Liver (tissue), 9 donors: Measurements from ENCODE around the gene LRP1-AS. TPM values are rescaled to one million over a fixed set of nuclear protein-coding genes. Genes with fewer than 3 reads are reported as not detected.

Source experiments
- DNase-seq: peaks from one replicate; pipeline ENCODE4 v3.0.0-alpha.2; 2017; ENCODE audit warnings: low spot score
- H3K27ac ChIP-seq, 2 donors: one replicate each; pipeline ENCODE4 v1.7.0; 2013; ENCODE audit warnings: inconsistent platforms in 2 of 2, low read length in 2 of 2, control low read depth in 1 of 2, low read depth in 1 of 2, mild to moderate bottlenecking in 1 of 2
- H3K27me3 ChIP-seq, 4 donors: one replicate each; pipeline versions ENCODE4 v1.6.1 to v1.7.0; 2013; ENCODE audit warnings: low read length in 3 of 4, inconsistent platforms in 1 of 4, mild to moderate bottlenecking in 1 of 4, moderate library complexity in 1 of 4; ENCODE audit not compliant: control insufficient read depth in 4 of 4, insufficient read depth in 4 of 4
- H3K36me3 ChIP-seq, 4 donors: one replicate each; pipeline versions ENCODE4 v1.6.1 to v1.7.0; 2013; ENCODE audit warnings: low read length in 3 of 4, mild to moderate bottlenecking in 3 of 4, low read depth in 1 of 4, moderate library complexity in 1 of 4; ENCODE audit not compliant: control insufficient read depth in 4 of 4, insufficient read depth in 3 of 4
- H3K4me1 ChIP-seq, 4 donors: one replicate each; pipeline versions ENCODE4 v1.6.1 to v1.7.0; 2013; ENCODE audit warnings: low read length in 3 of 4, mild to moderate bottlenecking in 3 of 4, moderate library complexity in 1 of 4; ENCODE audit not compliant: control insufficient read depth in 4 of 4, insufficient read depth in 4 of 4
- H3K4me3 ChIP-seq, 3 donors: one replicate each; pipeline versions ENCODE4 v1.6.1 to v1.7.0; 2013; ENCODE audit warnings: low read length in 3 of 3, control low read depth in 1 of 3, low read depth in 1 of 3, mild to moderate bottlenecking in 1 of 3
- H3K9ac ChIP-seq, 2 donors: one replicate each; pipeline ENCODE4 v1.7.0; 2013; ENCODE audit warnings: low read length in 2 of 2, mild to moderate bottlenecking in 2 of 2, moderate library complexity in 2 of 2, control low read depth in 1 of 2, low read depth in 1 of 2
- H3K9me3 ChIP-seq, 4 donors: one replicate each; pipeline versions ENCODE4 v1.6.1 to v1.7.0; 2013; ENCODE audit warnings: low read length in 3 of 4; ENCODE audit not compliant: control insufficient read depth in 4 of 4
- CTCF ChIP-seq: fragments of 150-350 bp; IDR thresholded peaks from 2 replicates; pipeline ENCODE4 v1.5.1; 2017; ENCODE audit warnings: improper control_type of control experiment, low read depth, low read length; ENCODE audit not compliant: missing input control
- EGR1 ChIP-seq, 2 donors: IDR thresholded peaks; 2 replicates each; pipeline ENCODE4 v1.6.1; 2016 to 2018; ENCODE audit warnings: antibody characterized with exemption in 2 of 2, low read depth in 2 of 2
- FOXA1 ChIP-seq: IDR thresholded peaks from 2 replicates; pipeline ENCODE4 v1.6.1; 2016; ENCODE audit warnings: antibody characterized with exemption
- FOXA2 ChIP-seq: IDR thresholded peaks from 2 replicates; pipeline ENCODE4 v1.6.1; 2016; ENCODE audit warnings: antibody characterized with exemption
- GABPA ChIP-seq, 2 donors: IDR thresholded peaks in 1 of 2; conservative IDR thresholded peaks in 1 of 2; 2 replicates each; pipeline ENCODE4 v1.6.1; 2016; ENCODE audit warnings: antibody characterized with exemption in 2 of 2, mild to moderate bottlenecking in 1 of 2, moderate library complexity in 1 of 2
- HNF4A ChIP-seq, 2 donors: conservative IDR thresholded peaks; 2 replicates each; pipeline ENCODE4 v1.6.1; 2016; ENCODE audit warnings: antibody characterized with exemption in 2 of 2, mild to moderate bottlenecking in 2 of 2
- HNF4G ChIP-seq: IDR thresholded peaks from 2 replicates; pipeline ENCODE4 v1.6.1; 2016; ENCODE audit warnings: antibody characterized with exemption
- JUND ChIP-seq, 2 donors: IDR thresholded peaks; 2 replicates each; pipeline ENCODE4 v1.6.1; 2016; ENCODE audit warnings: antibody characterized with exemption in 2 of 2
- MAX ChIP-seq: IDR thresholded peaks from 2 replicates; pipeline ENCODE4 v1.6.1; 2016; ENCODE audit warnings: antibody characterized with exemption
- NR2F2 ChIP-seq: IDR thresholded peaks from 2 replicates; pipeline ENCODE4 v1.6.1; 2016; ENCODE audit warnings: antibody characterized with exemption
- RAD21 ChIP-seq, 2 donors: IDR thresholded peaks; 2 replicates each; pipeline ENCODE4 v1.6.1; 2016; ENCODE audit warnings: antibody characterized with exemption in 2 of 2, mild to moderate bottlenecking in 2 of 2
- REST ChIP-seq: IDR thresholded peaks from 2 replicates; pipeline ENCODE4 v1.6.1; 2016; ENCODE audit warnings: antibody characterized with exemption, mild to moderate bottlenecking
- RXRA ChIP-seq, 2 donors: IDR thresholded peaks; 2 replicates each; pipeline ENCODE4 v1.6.1; 2017 to 2018; ENCODE audit warnings: antibody characterized with exemption in 2 of 2, mild to moderate bottlenecking in 1 of 2
- SP1 ChIP-seq: IDR thresholded peaks from 2 replicates; pipeline ENCODE4 v1.6.1; 2018; ENCODE audit warnings: antibody characterized with exemption, mild to moderate bottlenecking
- TAF1 ChIP-seq: conservative IDR thresholded peaks from 2 replicates; pipeline ENCODE4 v1.6.1; 2016; ENCODE audit warnings: antibody characterized with exemption, mild to moderate bottlenecking
- YY1 ChIP-seq: IDR thresholded peaks from 2 replicates; pipeline ENCODE4 v1.6.1; 2016; ENCODE audit warnings: antibody characterized with exemption, mild to moderate bottlenecking
- WGBS: extraction: QIAGEN DNeasy Blood & Tissue Kit; methylation state at CpG from one replicate; pipeline ENCODE4 v1.1.7; 2013; 5-methylcytosine and 5-hydroxymethylcytosine counted together
- polyA plus RNA-seq, 2 donors: library from polyadenylated mRNA; stranded (reverse) in 1 of 2; unstranded in 1 of 2; fragments of 200-250 nt in 1 of 2; fragments of >200 nt in 1 of 2; fragmentation: Nextera tagmentation in 1 of 2; extraction: Ambion mirVana in 1 of 2; gene quantifications; one replicate each; pipeline versions ENCODE4 v1.2.1 to v1.2.3, GENCODE V29; 2013 to 2015
- total RNA-seq, 2 donors: library from RNA; depleted of rRNA; stranded (reverse); fragments of >200 nt; gene quantifications; one replicate each; pipeline ENCODE4 v1.2.3, GENCODE V29; 2014
- TF ChIP-seq, protein P1 (sequence below): IDR thresholded peaks from 2 replicates; pipeline ENCODE4 v1.6.1; 2016; ENCODE audit warnings: antibody characterized with exemption
- donor health status: healthy.
- donor health status: healthy.
- donor health status: healthy.
- donor health status: healthy.
- donor health status: healthy.

Gene LRP1-AS
- total and polyA plus RNA-seq, 4 donors = not detected

- H3K9ac ChIP-seq = peak overlapping the region in 1 of 2 donors; percentile 44
- peak overlapping the region; percentile 74 to 79 for H3K27ac ChIP-seq
- 62% methylated on average over 9 of the region's 9 CpGs for WGBS
- no peaks in the 10 kb centered on the region for H3K9me3 ChIP-seq
- H3K4me1 ChIP-seq = peaks cover 32 to 69% (median 60%) of the 10 kb centered on the region in 4 donors
- TF ChIP-seq GABPA (IDR thresholded peaks at IDR 0.05 in 1 of 2, conservative IDR thresholded peaks at IDR 0.05 in 1 of 2) (peak in 1 of 2 donors; percentile 29), HNF4A (conservative IDR thresholded peaks at IDR 0.05) (no peak), EGR1 (IDR thresholded peaks at IDR 0.05; ENCODE audit: low read depth in 2 of 2) (peak in 1 of 2 donors; percentile 13), REST (no peak), MAX (no peak), JUND (IDR thresholded peaks at IDR 0.05) (no peak), RAD21 (IDR thresholded peaks at IDR 0.05) (peak in 1 of 2 donors; percentile 4), CTCF (no peak)
- H3K27me3 ChIP-seq = no peaks in the 10 kb centered on the region
- no peak for DNase-seq
- H3K36me3 ChIP-seq = peaks cover 0 to 2% (median 0%) of the 10 kb centered on the region in 4 donors
- peak overlapping the region; percentile 24 to 78 (median 72) for H3K4me3 ChIP-seq
Measured at GRCh38 chr12:57131896-57132744, 15.3 kb downstream of the LRP1-AS start.

DNA sequence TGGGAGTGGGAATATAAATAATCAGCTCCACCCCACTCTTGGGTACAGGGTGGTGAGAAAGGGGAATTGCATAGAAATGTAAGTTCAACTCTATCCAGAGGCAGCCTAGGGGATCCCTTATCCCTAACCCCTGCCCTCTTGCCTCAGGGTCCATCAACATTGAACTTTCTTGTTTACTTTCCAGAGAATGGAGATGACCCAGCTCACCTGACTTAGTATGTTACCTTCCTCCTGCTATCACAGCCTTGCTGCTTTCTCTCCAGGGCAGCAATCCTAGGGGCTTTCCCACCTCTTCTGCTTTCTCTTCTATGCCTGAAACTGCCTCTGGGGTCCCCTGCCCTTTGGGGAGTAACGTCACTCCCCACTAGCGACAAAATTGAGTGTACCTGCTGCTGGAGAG, 16.5 kb downstream of the LRP1-AS start:
- Histone ChIP-seq H3K9me3 (no peaks in the 10 kb centered on the region), H3K27ac (peak overlapping the region; percentile 74 to 79), H3K9ac (peak overlapping the region; percentile 30 to 82), H3K27me3 (no peaks in the 10 kb centered on the region), H3K4me3 (peak overlapping the region; percentile 70 to 78 (median 72)), H3K4me1 (peaks cover 27 to 71% (median 59%) of the 10 kb centered on the region in 4 donors), H3K36me3 (peaks cover 0 to 2% (median 0%) of the 10 kb centered on the region in 4 donors)
- no peak for DNase-seq
- WGBS = 32% methylated on average over 2 of the region's 2 CpGs
- peak; percentile 97 for TF ChIP-seq HNF4G
- peak in 1 of 2 donors; percentile 38 for TF ChIP-seq GABPA (IDR thresholded peaks at IDR 0.05 in 1 of 2, conservative IDR thresholded peaks at IDR 0.05 in 1 of 2)
- peak; percentile 70 for TF ChIP-seq REST
- peak; percentile 99 for TF ChIP-seq FOXA2
- peak; percentile 99 to 100 for TF ChIP-seq HNF4A (conservative IDR thresholded peaks at IDR 0.05)
- TF ChIP-seq EGR1 (IDR thresholded peaks at IDR 0.05; ENCODE audit: low read depth in 2 of 2) = peak in 1 of 2 donors; percentile 85
- peak; percentile 97 for TF ChIP-seq FOXA1
- TF ChIP-seq CTCF = peak; percentile 7
- peak; percentile 78 to 84 for TF ChIP-seq JUND (IDR thresholded peaks at IDR 0.05)
- peak; percentile 37 for TF ChIP-seq TAF1
- TF ChIP-seq, protein P1, sequence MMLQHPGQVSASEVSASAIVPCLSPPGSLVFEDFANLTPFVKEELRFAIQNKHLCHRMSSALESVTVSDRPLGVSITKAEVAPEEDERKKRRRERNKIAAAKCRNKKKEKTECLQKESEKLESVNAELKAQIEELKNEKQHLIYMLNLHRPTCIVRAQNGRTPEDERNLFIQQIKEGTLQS = peak; percentile 66
- TF ChIP-seq SP1 = peak; percentile 87
- peak; percentile 81 for TF ChIP-seq MAX
- TF ChIP-seq RXRA (IDR thresholded peaks at IDR 0.05) = peak; percentile 95 to 96
- peak; percentile 90 for TF ChIP-seq YY1
- TF ChIP-seq NR2F2 = peak; percentile 97
